ENCODE data around the gene ANKRD37. TPM values are rescaled to one million over a fixed set of nuclear protein-coding genes. Genes with fewer than 3 reads are reported as not detected.

The ANKRD37 gene
- total RNA-seq, 4 donors from 2014 or later: 2.0 to 10.0 (median 7.1) TPM

DNA sequence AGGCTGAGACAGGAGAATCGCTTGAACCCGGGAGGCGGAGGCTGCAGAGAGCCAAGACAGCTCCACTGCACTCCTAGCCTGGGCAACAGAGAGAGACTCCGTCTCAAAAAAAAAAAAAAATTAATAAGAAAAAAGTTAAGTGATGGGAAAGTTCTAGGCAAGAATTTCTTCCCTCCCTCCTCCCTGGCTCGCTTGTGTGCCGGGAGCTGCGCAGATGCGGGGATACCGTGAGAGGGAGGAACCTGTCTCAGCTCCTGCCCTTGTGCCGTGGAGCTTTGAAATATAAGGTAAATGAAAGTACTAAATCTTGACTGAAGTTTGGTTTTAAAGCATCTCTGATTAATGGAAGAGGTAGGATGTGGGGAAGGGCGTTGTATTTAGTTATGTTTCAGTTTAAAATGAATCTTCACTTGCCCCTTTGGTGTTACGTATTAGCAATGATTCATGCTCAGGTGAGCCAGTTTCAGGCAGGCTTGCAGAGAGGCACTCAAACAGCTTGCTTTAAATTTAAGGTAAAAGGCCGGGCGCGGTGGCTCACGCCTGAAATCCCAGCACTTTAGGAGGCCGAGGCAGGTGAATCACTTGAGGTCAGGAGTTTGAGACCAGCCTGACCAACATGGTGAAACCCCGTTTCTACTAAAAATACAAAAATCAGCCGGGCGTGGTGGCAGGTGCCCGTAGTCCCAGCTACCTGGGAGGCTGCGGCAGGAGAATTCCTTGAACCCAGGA lies 30.5 kb downstream of the ANKRD37 start:
- Histone ChIP-seq H3K36me3 (no peaks in the 10 kb centered on the region), H3K4me3 (no peak overlapping the region), H3K9me3 (no peaks in the 10 kb centered on the region), H3K27me3 (no peaks in the 10 kb centered on the region), H3K4me1 (peaks cover 3 to 19% (median 16%) of the 10 kb centered on the region in 4 donors), H3K27ac (no peak overlapping the region)
- in situ Hi-C loops (cut with MboI; ENCODE audit: low pct_ligation_motif_present in 1 of 4, low pct_unique_long_range_greater_than_20kb in 1 of 4, low sequenced_read_pairs in 3 of 4) (no loop called here), intact Hi-C loops (cut with DNase I; ENCODE audit: low total_unique reads) (no loop called here)
- no peak for DNase-seq
- TF ChIP-seq POLR2A (IDR thresholded peaks at IDR 0.05): no peak
- no peak for TF ChIP-seq CTCF (IDR thresholded peaks at IDR 0.05)
- TF ChIP-seq EP300 (IDR thresholded peaks at IDR 0.05; ENCODE audit: low read depth): no peak
- no peak for TF ChIP-seq POLR2AphosphoS5 (IDR thresholded peaks at IDR 0.05)
- 88 to 91% methylated on average over 11 to 22 of the region's 22 CpGs for WGBS, 2 donors (ENCODE audit: low coverage in 1 of 2)

DNA sequence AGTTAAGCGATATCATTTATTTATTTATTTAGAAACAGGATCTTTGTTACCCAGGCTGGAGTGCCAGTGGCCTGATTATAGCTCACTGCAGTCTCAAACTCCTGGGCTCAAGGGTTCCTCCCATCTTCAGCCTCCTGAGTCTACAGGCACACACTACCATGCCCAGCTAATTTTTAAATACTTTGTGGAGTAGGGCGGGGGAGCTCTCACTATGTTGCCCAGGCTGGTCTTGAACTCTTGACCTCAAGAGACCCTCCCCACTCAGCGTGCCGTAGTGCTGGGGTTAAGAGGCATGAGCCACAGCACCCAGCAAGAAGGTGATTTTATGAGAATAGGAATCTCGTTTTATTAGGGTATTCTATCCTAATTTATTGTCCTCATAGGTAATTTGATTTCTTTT lies 33.0 kb downstream of the ANKRD37 start:
- no peaks in the 10 kb centered on the region for H3K9me3 ChIP-seq
- no peak overlapping the region for H3K4me3 ChIP-seq
- no peak overlapping the region for H3K27ac ChIP-seq
- intact Hi-C loops (cut with DNase I; ENCODE audit: low total_unique reads): no loop called here
- in situ Hi-C loops (cut with MboI; ENCODE audit: low pct_ligation_motif_present in 1 of 4, low pct_unique_long_range_greater_than_20kb in 1 of 4, low sequenced_read_pairs in 3 of 4): no loop called here
- no peaks in the 10 kb centered on the region for H3K36me3 ChIP-seq
- no peak for DNase-seq
- H3K27me3 ChIP-seq: no peaks in the 10 kb centered on the region
- WGBS, 2 donors (ENCODE audit: low coverage in 1 of 2): 62 to 63% methylated on average over 4 to 5 of the region's 5 CpGs
- peaks cover 3 to 7% (median 4%) of the 10 kb centered on the region in 4 donors for H3K4me1 ChIP-seq
- TF ChIP-seq EP300 (IDR thresholded peaks at IDR 0.05; ENCODE audit: low read depth) (no peak), POLR2A (IDR thresholded peaks at IDR 0.05) (no peak), POLR2AphosphoS5 (IDR thresholded peaks at IDR 0.05) (no peak), CTCF (IDR thresholded peaks at IDR 0.05) (no peak)

GRCh38 chr4:185435466-185435865 lies 38.8 kb downstream of the ANKRD37 start:
- intact Hi-C loops (cut with DNase I; ENCODE audit: low total_unique reads) (no loop called here), in situ Hi-C loops (cut with MboI; ENCODE audit: low pct_ligation_motif_present in 1 of 4, low pct_unique_long_range_greater_than_20kb in 1 of 4, low sequenced_read_pairs in 3 of 4) (no loop called here)
- no peak overlapping the region for H3K27ac ChIP-seq
- no peak for DNase-seq
- no peaks in the 10 kb centered on the region for H3K4me1 ChIP-seq
- H3K9me3 ChIP-seq: no peaks in the 10 kb centered on the region
- TF ChIP-seq POLR2AphosphoS5 (IDR thresholded peaks at IDR 0.05) (no peak), POLR2A (IDR thresholded peaks at IDR 0.05) (no peak)
- H3K4me3 ChIP-seq: no peak overlapping the region
- H3K36me3 ChIP-seq: no peaks in the 10 kb centered on the region
- no peaks in the 10 kb centered on the region for H3K27me3 ChIP-seq

- Histone ChIP-seq H3K36me3 (no peaks in the 10 kb centered on the region), H3K27ac (no peak overlapping the region), H3K9me3 (no peaks in the 10 kb centered on the region), H3K4me3 (no peak overlapping the region), H3K27me3 (no peaks in the 10 kb centered on the region), H3K4me1 (no peaks in the 10 kb centered on the region)
- DNase-seq: no peak
- TF ChIP-seq CTCF (IDR thresholded peaks at IDR 0.05): no peak
- no peak for TF ChIP-seq EP300 (IDR thresholded peaks at IDR 0.05; ENCODE audit: low read depth)
- no peak for TF ChIP-seq POLR2A (IDR thresholded peaks at IDR 0.05)
- no peak for TF ChIP-seq POLR2AphosphoS5 (IDR thresholded peaks at IDR 0.05)
- in situ Hi-C loops (cut with MboI; ENCODE audit: low pct_ligation_motif_present in 1 of 4, low pct_unique_long_range_greater_than_20kb in 1 of 4, low sequenced_read_pairs in 3 of 4): no loop called here
- intact Hi-C loops (cut with DNase I; ENCODE audit: low total_unique reads): no loop called here
Measured at GRCh38 chr4:185437809-185438208, 41.2 kb downstream of the ANKRD37 start.

GRCh38 chr4:185441479-185441878 lies 44.8 kb downstream of the ANKRD37 start:
- no peak for DNase-seq
- Histone ChIP-seq H3K27ac (no peak overlapping the region), H3K4me1 (no peaks in the 10 kb centered on the region), H3K9me3 (no peaks in the 10 kb centered on the region), H3K36me3 (no peaks in the 10 kb centered on the region), H3K4me3 (no peak overlapping the region), H3K27me3 (no peaks in the 10 kb centered on the region)
- TF ChIP-seq POLR2A (IDR thresholded peaks at IDR 0.05): no peak
- TF ChIP-seq CTCF (IDR thresholded peaks at IDR 0.05): no peak
- no peak for TF ChIP-seq EP300 (IDR thresholded peaks at IDR 0.05; ENCODE audit: low read depth)
- TF ChIP-seq POLR2AphosphoS5 (IDR thresholded peaks at IDR 0.05): no peak
- 86 to 91% methylated on average over 2 of the region's 2 CpGs for WGBS, 2 donors (ENCODE audit: low coverage in 1 of 2)
- intact Hi-C loops (cut with DNase I; ENCODE audit: low total_unique reads) (no loop called here), in situ Hi-C loops (cut with MboI; ENCODE audit: low pct_ligation_motif_present in 1 of 4, low pct_unique_long_range_greater_than_20kb in 1 of 4, low sequenced_read_pairs in 3 of 4) (no loop called here)

Measured in transverse colon (tissue), 4 donors.